NCI-H2107 treated with DMSO at 0.1 percent for 48 hours (cell line): ENCODE data around the gene SCARF2.
"Not testable (repeated sequence)": the region's sequence is repeated elsewhere in the genome, so short reads cannot be mapped to it uniquely, and the experiment has no call there.

Experiments used
- DNase-seq: peaks from one replicate; lab custom pipeline; 2025; ENCODE audit not compliant: unreplicated experiment; lab: John Stamatoyannopoulos, UW

Gene SCARF2

GRCh38 chr22:20414059-20414440, 23.6 kb downstream of the SCARF2 start:
- no peak for DNase-seq

GRCh38 chr22:20413217-20414058, 24.2 kb downstream of the SCARF2 start:
- DNase-seq = no peak

DNA sequence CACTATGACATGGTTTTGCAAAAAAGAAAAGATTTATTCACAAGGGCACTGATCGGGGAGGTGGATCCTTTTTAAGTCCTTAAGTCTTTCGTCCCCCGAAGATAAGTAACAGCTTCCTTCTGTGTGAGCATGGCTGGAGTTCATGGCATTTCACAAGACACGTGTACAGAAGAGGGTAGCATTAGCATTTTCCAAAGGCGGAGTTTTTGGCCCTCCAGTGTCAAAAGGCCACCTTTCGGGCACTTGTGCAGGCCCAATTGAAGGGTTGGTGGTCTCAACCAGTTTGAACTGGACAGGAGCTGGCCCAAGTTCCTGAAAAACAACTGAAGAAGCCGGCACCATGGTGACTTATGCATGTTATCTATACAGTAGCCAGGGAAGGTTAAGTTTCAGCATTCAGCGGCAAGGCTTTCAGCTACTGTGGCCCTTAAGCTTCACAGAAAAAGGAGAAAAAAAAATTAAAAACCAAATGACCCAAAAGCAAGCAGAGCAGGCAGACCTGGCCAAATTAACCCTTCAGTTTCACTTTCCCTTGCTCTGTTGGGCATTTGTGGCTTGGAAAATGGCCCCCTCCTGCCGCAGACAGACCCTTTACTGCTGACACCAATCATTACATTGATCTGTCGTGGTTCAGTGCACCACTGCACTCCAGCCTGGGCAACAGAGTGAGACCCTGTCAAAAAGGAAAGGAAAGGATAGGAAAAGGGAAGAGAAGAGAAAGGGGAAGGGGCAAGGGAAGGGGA, 25.0 kb downstream of the SCARF2 start:
- no peak for DNase-seq

GRCh38 chr22:20409385-20409784, 28.2 kb downstream of the SCARF2 start:
- not testable (repeated sequence) for DNase-seq

DNA sequence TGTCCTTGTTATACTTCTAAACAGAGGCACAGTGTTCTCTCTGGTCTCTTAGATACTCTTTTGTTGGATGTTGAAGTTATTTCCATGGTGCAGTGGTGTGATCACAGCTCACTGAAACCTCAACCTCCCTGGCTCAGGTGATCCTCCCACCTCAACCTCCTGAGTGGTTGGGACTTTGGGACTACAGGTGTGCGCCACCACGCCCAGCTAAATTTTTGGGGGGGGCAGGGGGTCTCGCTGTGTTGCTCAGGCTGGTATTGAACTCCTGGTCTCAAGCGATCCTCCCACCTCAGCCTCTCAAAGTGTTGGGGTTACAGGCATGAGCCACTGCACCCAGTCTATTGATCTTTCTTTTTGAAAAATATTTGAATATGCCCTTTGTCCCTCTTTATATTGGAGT, 28.7 kb downstream of the SCARF2 start:
- DNase-seq = no peak

GRCh38 chr22:20407829-20408228, 29.8 kb downstream of the SCARF2 start:
- no peak for DNase-seq

- DNase-seq = no peak
Measured at GRCh38 chr22:20406686-20407408, 30.8 kb downstream of the SCARF2 start.

GRCh38 chr22:20405931-20406685, 31.5 kb downstream of the SCARF2 start:
- no peak for DNase-seq

DNA sequence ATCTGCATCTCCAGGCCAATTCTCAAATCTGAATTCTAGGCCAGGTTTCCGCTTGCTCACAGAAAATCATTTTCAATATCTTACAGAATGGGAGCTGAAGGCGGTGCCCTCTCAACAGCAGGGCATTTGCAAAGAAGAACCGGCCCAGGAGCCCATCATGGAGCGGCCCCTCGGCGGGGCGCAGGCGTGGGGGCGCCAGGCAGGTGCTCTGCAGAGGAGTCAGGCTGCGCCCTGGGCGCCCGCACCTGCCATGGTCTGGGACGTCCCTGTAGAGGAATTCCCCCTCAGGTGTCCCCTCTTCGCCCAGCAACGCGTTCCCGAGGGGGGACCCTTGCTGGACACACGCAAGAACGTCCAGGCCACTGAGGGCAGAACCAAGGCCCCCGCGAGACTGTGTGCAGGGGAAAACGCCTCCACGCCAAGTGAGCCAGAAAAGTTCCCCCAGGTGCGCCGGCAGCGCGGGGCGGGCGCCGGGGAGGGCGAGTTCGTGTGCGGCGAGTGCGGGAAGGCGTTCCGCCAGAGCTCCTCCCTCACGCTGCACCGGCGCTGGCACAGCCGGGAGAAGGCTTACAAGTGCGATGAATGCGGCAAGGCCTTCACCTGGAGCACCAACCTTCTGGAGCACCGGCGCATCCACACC, 32.2 kb downstream of the SCARF2 start:
- no peak for DNase-seq

DNA sequence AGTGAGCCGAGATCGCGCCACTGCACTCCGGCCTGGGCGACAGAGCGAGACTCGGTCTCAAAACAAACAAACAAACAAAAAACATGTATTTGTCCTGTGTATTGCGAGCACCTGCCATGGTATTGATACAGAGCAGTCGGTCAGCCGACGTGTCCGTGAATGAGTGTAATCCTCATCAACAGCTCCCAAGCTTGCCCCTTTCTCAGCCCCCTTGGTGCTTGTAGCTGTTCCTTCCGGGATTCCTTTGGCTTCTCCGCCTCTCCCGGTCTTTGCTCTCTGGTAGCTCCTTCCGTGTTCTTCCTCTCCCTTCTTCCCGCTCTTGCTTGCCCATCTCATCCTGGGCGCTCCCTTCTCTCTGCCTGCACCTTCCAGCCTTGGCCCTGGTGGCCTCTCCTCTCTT, 32.7 kb downstream of the SCARF2 start:
- no peak for DNase-seq

- no peak for DNase-seq
Measured at GRCh38 chr22:20403779-20404140, 33.9 kb downstream of the SCARF2 start.

GRCh38 chr22:20402960-20403778, 34.5 kb downstream of the SCARF2 start:
- DNase-seq = no peak

- DNase-seq = no peak
Measured at GRCh38 chr22:20401376-20402014, 36.1 kb downstream of the SCARF2 start.

GRCh38 chr22:20400606-20401375, 36.8 kb downstream of the SCARF2 start:
- DNase-seq = no peak

- DNase-seq = no peak
Measured at GRCh38 chr22:20399866-20400605, 37.6 kb downstream of the SCARF2 start.

DNA sequence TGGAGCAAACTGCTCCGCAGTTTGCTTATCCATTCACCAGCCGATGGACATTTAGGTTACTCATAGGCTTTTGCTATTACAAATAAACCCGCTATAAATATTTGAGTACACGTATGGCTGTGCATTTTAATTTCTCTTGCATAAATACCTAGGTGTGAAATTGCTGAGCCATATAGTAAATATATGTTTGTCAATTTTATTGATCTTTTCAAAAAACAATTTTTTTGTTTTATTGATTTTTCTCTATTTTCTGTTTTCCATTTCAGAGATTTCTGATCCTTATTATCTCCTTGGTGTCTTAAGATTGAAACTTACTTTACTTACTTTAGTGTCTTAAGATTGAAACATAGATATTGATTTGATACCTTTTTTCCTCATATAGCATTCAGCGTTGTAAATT, 39.2 kb downstream of the SCARF2 start:
- no peak for DNase-seq

GRCh38 chr22:20397498-20397897, 40.1 kb downstream of the SCARF2 start:
- no peak for DNase-seq

GRCh38 chr22:20396639-20397038, 41.0 kb downstream of the SCARF2 start:
- DNase-seq = no peak
